ENCODE data around the gene CDH15.
"Not testable (repeated sequence)": the region's sequence is repeated elsewhere in the genome, so short reads cannot be mapped to it uniquely, and the experiment has no call there.

CDH15 gene

DNA sequence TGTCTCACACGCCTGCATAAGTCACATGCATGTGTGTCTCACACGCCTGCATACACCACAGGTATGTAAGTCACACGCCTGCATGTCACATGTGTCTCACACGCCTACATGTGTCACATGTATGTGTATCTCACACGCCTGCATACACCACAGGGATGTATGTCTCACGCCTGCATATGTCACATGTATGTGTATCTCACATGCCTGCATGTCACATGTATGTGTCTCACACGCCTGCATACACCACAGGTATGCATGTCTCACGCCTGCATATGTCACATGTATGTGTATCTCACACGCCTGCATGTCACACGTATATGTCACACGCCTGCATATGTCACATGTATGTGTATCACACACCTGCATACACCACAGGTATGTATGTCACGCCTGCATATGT lies 13.8 kb upstream of the CDH15 start:
- DNase-seq: no peak

- DNase-seq: no peak
Observed at GRCh38 chr16:89159066-89159849, 12.3 kb upstream of the CDH15 start.

GRCh38 chr16:89159850-89160354 lies 11.6 kb upstream of the CDH15 start:
- DNase-seq: no peak

- no peak for DNase-seq
Observed at GRCh38 chr16:89160977-89161701, 10.4 kb upstream of the CDH15 start.

- DNase-seq: no peak
Observed at GRCh38 chr16:89161763-89162713, 9.5 kb upstream of the CDH15 start.

- no peak for DNase-seq
Observed at GRCh38 chr16:89163297-89163696, 8.3 kb upstream of the CDH15 start.

DNA sequence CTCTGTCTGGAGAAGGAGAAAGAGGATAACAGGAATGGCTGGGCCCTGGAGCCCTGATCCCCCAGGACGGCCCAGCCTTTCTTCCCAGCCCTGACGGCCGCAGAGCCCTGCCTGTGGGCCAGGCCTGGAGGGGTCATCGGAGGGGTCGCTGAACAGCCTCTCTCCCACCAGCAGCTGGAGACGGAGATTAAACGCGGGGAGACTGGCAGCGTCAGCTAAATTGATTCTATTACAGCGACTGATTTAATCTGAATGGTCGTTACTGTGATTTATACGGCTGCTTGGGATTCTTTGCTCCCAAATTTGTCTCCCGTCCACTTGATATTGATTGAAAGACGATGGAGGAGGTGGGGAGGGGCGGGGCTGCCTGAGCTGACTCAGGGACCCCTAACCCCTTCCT lies 7.1 kb upstream of the CDH15 start:
- no peak for DNase-seq

GRCh38 chr16:89164847-89165680 lies 6.5 kb upstream of the CDH15 start:
- no peak for DNase-seq

DNA sequence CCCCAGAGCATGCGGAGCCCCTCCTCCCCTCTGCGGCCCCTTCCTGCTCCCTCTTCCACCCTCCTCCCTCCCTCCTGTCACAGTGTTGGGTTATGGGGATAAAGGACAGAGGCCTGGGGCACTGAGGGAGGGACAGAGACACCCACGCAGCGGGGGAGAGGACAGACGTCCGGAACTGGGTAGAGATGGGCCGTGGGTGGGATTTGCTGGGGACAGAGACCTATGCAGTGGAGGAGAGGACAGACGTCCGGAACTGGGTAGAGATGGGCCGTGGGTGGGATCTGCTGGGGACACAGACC lies 5.9 kb upstream of the CDH15 start:
- DNase-seq: not testable (repeated sequence)

GRCh38 chr16:89166696-89167424 lies 4.7 kb upstream of the CDH15 start:
- DNase-seq: no peak

- DNase-seq: peak; percentile 93
Observed at GRCh38 chr16:89167425-89167941, 4.1 kb upstream of the CDH15 start.

DNA sequence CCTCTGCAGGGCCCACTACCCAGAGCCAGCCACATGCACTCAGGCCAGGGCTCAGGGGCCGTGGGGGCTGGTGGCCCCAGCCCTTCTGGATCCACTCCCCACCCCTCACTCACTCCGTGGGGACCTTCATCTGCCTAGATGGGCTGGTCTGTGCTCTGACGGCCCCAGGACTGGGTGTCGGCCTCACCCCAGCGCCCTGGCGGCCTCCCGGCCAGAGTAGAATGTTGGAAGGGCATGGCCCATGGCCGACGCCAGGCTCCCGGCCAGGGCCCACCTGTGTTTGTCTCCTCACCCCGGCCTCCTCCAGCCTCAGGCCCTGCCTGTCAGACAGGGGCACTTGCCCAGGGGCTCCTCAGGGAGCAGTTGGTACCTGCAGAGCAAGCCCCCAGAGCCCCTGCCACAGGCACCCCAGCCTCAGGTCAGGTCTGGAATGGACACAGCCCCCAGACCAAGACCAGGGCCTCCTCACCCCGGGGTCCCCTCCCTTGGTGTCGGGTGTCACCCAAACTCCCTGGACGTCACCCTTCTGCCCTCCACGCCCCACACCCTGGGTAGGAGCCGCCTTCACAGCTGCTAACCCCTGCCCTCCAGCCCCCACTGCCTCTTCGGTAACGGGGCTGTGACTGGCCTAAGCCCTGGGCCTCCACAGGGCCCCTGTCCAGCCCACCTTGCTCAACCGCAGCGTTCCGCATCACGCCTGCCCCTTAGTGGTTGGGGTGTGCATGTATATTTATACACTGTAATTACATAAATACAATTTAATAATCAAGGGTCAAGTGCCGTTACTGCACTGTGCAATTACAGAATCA lies 3.0 kb upstream of the CDH15 start:
- no peak for DNase-seq

- DNase-seq: no peak
Observed at GRCh38 chr16:89169778-89170177, 1.8 kb upstream of the CDH15 start.

DNA sequence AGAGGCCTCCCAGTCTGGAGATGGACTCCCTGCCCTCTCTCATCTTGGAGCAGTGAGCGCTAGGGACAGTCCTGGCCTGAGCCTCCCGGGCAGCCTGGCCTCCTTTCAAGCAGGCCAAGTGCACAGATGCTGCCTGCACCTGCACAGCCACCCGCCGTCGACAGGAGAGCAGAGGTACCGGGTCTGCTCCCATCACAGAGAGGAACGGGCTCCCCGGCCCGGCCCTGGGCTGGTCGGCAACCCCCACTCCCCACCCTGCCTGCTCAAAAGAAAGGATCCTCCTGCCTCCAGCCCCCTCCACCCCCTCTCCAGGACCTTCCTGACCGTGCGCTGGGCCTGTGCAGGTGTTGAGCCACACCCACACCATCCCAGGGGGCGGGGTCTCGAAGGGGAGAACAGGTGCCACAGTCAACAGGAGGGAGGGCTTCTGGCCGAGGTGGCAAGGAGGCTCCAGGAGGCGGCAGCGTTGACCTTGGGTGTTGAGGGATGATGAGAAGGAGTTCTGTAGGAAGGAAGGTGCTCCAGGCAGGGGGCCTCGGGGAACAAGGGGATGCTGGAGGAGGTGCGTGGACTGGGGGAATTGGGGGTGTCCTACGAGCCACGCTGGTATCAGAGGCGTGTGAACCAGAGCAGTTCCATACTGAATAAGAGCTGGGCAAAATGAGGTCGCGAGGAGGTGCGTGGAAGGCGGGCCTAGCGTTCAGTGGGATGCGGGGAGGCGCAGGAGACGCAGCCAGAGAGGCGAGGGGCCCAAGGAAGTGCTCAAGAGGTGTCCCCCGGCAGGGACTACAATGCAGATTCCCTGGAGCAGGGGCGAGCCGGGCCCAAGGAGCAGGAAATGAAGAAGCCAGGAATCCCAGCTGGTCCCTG lies 967 bp upstream of the CDH15 start:
- peak; percentile 41 for DNase-seq

- DNase-seq: no peak
Observed at GRCh38 chr16:89172171-89172527, 601 bp downstream of the CDH15 start.

- no peak for DNase-seq
Observed at GRCh38 chr16:89172528-89173173, 1.1 kb downstream of the CDH15 start.

DNA sequence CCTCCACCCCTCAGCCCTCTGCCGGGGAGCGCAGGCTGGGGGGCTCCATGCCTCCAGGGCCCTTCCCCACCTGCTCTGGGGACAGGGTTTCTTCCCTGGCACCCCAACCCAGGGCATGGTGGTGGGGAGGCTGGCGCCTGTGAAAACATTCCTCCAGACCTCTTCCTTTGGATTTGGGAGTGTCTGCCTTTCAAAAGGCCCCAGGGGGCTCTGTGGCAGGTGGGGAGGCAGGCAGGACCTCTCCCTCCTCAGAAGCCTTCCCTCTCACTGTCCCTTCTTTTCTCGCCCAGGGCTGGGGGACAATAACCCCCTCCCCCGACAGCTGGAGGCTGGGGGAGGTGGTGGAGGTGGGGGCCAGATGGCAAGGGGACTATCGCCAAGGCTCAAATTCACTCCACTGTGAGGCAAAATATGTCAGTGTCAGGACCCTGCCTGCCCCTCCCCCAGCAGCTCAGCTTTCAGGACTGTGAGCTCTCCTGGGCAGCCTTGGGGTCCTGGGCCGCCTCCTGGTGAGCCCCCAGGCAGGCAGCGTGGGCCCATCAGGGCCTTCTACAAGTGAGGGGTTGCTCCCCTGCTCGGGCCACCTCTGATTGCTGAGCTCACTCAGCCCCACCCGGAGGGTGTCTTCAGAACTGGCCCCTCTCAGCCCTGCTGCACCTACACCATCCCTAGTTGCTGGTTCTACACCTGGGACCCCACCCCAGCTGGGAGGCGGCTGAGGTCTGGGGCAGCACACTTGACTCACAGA lies 1.8 kb downstream of the CDH15 start:
- no peak for DNase-seq

Data from stimulated activated CD4-positive, alpha-beta T cell treated with anti-CD3 and anti-CD28 coated beads, Interleukin-15, amount 100 ng/mL, for 24 hours (primary cell).